ENCODE results near the gene ZNF311.

The ZNF311 gene

GRCh38 chr6:28947831-28948270 lies 57.3 kb downstream of the ZNF311 start:
- no peak overlapping the region for H3K27ac ChIP-seq (ENCODE audit: low read depth, low read length)
- no peaks in the 10 kb centered on the region for H3K9me3 ChIP-seq (ENCODE audit: low read length)

GRCh38 chr6:28947067-28947765 lies 57.9 kb downstream of the ZNF311 start:
- no peak overlapping the region for H3K9ac ChIP-seq (ENCODE audit: low read length)
- H3K27ac ChIP-seq (ENCODE audit: low read depth, low read length): no peak overlapping the region

More at GRCh38 chr6:28947831-28948270, 57.3 kb downstream of the ZNF311 start:
- Histone ChIP-seq H3K4me1 (ENCODE audit: insufficient read depth, low read length) (peaks cover 4% of the 10 kb centered on the region), H3K4me3 (ENCODE audit: low read depth in 1 of 2, low read length in 2 of 2) (no peak overlapping the region), H3K9ac (ENCODE audit: low read length) (no peak overlapping the region), H3K27me3 (ENCODE audit: control insufficient read depth in 1 of 2, insufficient read depth in 2 of 2, low read length in 2 of 2) (no peaks in the 10 kb centered on the region), H3K36me3 (ENCODE audit: insufficient read depth, low read length) (no peaks in the 10 kb centered on the region)

GRCh38 chr6:28945349-28945748 lies 59.8 kb downstream of the ZNF311 start:
- no peaks in the 10 kb centered on the region for H3K9me3 ChIP-seq (ENCODE audit: low read length)
- no peak overlapping the region for H3K27ac ChIP-seq (ENCODE audit: low read depth, low read length)
- H3K36me3 ChIP-seq (ENCODE audit: insufficient read depth, low read length): no peaks in the 10 kb centered on the region
- H3K4me1 ChIP-seq (ENCODE audit: insufficient read depth, low read length): peaks cover 14% of the 10 kb centered on the region
- no peak overlapping the region for H3K4me3 ChIP-seq (ENCODE audit: low read depth in 1 of 2, low read length in 2 of 2)
- H3K27me3 ChIP-seq (ENCODE audit: control insufficient read depth in 1 of 2, insufficient read depth in 2 of 2, low read length in 2 of 2): no peaks in the 10 kb centered on the region
- no peak overlapping the region for H3K9ac ChIP-seq (ENCODE audit: low read length)

More at GRCh38 chr6:28947067-28947765, 57.9 kb downstream of the ZNF311 start:
- Histone ChIP-seq H3K27me3 (ENCODE audit: control insufficient read depth in 1 of 2, insufficient read depth in 2 of 2, low read length in 2 of 2) (no peaks in the 10 kb centered on the region), H3K4me3 (ENCODE audit: low read depth in 1 of 2, low read length in 2 of 2) (no peak overlapping the region), H3K9me3 (ENCODE audit: low read length) (no peaks in the 10 kb centered on the region), H3K36me3 (ENCODE audit: insufficient read depth, low read length) (no peaks in the 10 kb centered on the region), H3K4me1 (ENCODE audit: insufficient read depth, low read length) (peaks cover 4% of the 10 kb centered on the region)

Data from muscle layer of colon (tissue), 2 donors.